NCI-H128 (cell line): ENCODE measurements around the gene SLC17A3.

Experiments used
- DNase-seq: peaks from one replicate; lab custom pipeline; 2025; ENCODE audit not compliant: unreplicated experiment; lab: John Stamatoyannopoulos, UW

The SLC17A3 gene

GRCh38 chr6:25874118-25874517 lies at the start of gene SLC17A3:
SLC17A3 (minus strand) TSS chr6:25874243; CDS start chr6:25868387, 5,856 bp downstream.
- DNase-seq, result no peak

- DNase-seq, result no peak
Observed at GRCh38 chr6:25922301-25922700, 48.3 kb upstream of the SLC17A3 start.

GRCh38 chr6:25921525-25922203 lies 47.6 kb upstream of the SLC17A3 start:
- DNase-seq, result no peak

GRCh38 chr6:25919657-25920056 lies 45.6 kb upstream of the SLC17A3 start:
- no peak for DNase-seq

GRCh38 chr6:25918083-25918683 lies 44.1 kb upstream of the SLC17A3 start:
- no peak for DNase-seq

- DNase-seq, result no peak
Observed at GRCh38 chr6:25916789-25917490, 42.9 kb upstream of the SLC17A3 start.

DNA sequence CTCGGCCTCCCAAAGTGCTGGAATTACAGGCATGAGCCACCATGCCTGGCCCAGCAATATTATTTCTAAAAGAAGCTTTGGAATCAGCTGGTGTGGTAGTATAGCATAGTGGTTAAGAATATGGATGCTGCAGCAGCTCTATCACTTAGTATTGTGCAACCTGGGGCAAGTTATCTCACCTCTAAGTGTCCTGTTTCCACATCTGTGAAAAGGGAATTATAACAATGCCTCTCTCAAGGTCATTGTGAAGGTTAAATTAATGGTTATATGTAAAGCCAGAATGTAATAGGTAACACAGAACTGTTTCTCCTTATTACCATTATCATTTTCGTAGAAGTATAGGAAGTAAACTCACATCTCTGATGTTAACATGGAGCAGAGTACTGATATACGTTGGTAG lies 42.3 kb upstream of the SLC17A3 start:
- no peak for DNase-seq

- DNase-seq, result no peak
Observed at GRCh38 chr6:25913741-25914140, 39.7 kb upstream of the SLC17A3 start.

DNA sequence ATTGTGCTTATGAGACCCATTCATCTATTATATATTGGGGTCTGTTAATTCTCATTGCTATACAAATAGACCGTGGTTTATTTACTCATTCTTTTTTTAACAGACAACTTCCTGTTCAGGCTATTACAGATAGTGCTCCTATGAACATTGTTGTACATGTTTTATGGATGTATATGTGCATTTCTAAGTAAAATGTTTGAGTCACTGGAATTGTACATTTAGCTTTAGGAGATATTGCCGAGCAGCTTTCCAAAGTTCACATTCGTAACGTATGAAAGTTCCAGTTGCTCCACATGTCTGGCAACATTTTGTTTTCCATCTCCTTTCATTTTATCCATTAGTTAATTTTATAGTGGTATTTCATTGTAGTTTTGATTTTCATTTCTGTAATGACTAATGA lies 37.3 kb upstream of the SLC17A3 start:
- DNase-seq, result no peak

DNA sequence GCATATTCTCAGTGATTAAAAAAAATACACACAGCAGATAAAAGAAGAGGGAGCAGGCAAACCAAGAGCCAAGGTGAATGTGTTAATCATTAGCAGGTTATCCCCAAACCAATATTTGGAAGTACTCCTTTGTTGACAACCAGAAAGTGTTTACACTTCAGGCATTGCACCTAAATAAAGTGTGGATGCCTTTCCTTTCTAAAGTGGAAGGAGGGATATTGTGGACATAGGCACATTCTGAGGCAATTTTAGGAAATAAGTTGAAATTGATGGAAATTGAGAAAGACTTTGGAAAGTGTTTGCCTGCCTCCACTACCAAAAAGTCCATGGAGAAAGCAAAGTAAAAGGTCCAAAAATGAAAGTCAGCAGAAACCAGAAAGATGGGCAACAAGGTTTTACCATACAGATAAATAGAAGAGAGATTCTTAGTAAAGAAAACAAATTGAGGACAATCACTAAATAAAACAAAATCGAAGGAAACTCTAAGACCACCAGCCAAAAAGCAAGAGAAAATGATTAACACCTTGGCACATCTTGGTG lies 33.5 kb upstream of the SLC17A3 start:
- DNase-seq, result no peak

- no peak for DNase-seq
Observed at GRCh38 chr6:25903467-25904099, 29.5 kb upstream of the SLC17A3 start.

GRCh38 chr6:25902071-25902470 lies 28.0 kb upstream of the SLC17A3 start:
- DNase-seq, result no peak

- no peak for DNase-seq
Observed at GRCh38 chr6:25900843-25901242, 26.8 kb upstream of the SLC17A3 start.

GRCh38 chr6:25899580-25900408 lies 25.8 kb upstream of the SLC17A3 start:
- no peak for DNase-seq

- DNase-seq, result no peak
Observed at GRCh38 chr6:25899123-25899522, 25.1 kb upstream of the SLC17A3 start.

DNA sequence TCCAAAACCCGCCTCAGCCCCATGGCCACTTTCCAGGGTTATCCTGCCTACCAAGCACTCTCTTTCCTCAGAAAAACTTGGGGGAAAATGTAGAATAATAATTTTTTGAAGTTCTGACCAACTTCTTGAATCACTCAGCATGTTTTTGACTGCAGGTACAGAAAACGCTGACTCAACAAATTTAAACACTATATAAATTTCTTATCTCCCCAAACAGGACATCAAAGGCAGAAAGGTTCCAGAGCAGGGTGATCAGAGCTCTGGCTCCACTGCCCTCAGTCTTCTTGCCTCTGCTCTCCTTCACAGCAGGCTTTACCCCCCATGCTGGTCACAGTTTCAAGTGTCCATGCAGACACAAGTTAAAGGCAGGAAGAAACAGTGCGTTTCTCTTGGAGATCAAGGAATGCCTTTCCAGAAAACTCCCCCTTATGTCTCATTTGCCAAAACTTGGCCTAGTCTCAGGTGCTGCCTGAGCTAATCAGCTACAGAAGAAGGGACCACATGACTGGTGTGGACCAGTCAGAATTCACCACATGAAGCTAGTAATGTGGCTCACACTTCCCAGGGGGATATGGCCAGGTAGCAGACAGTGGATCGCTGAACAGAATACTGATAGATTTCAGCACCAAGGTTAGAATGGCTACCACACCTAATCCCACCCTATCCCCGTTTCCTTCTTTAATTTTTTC lies 24.4 kb upstream of the SLC17A3 start:
- no peak for DNase-seq

- DNase-seq, result no peak
Observed at GRCh38 chr6:25896252-25896651, 22.2 kb upstream of the SLC17A3 start.

- no peak for DNase-seq
Observed at GRCh38 chr6:25895771-25896170, 21.7 kb upstream of the SLC17A3 start.

- no peak for DNase-seq
Observed at GRCh38 chr6:25893778-25894177, 19.7 kb upstream of the SLC17A3 start.

GRCh38 chr6:25892877-25893276 lies 18.8 kb upstream of the SLC17A3 start:
- DNase-seq, result no peak
